ENCODE results near the gene RPS27.

GRCh38 chr1:153977250-153978240, 13.0 kb upstream of the RPS27 start, which contains the start of gene JTB:
- peak; percentile 89 for TF ChIP-seq TAF1 (IDR thresholded peaks at IDR 0.05; ENCODE audit: low read depth)
- TF ChIP-seq RAD21 (IDR thresholded peaks at IDR 0.05; ENCODE audit: low read depth): no peak
- no peak for TF ChIP-seq CEBPB (IDR thresholded peaks at IDR 0.05)
- TF ChIP-seq CREB1 (IDR thresholded peaks at IDR 0.05; ENCODE audit: low read depth): no peak
- no peak for TF ChIP-seq EP300 (IDR thresholded peaks at IDR 0.05; ENCODE audit: borderline replicate concordance)
- TF ChIP-seq REST (IDR thresholded peaks at IDR 0.05; ENCODE audit: low read depth): no peak
- no peak for TF ChIP-seq EGR1 (IDR thresholded peaks at IDR 0.05)
- TF ChIP-seq MAX (IDR thresholded peaks at IDR 0.05): peak; percentile 79
- TF ChIP-seq USF1 (IDR thresholded peaks at IDR 0.05): 0 out of 2 replicates have a peak, but pooled peaks have one; percentile 10
- no peak for TF ChIP-seq NFIC (IDR thresholded peaks at IDR 0.05)
- TF ChIP-seq YY1 (IDR thresholded peaks at IDR 0.05; ENCODE audit: low read depth): peak; percentile 93

Data from Ishikawa (cell line).